NCI-H1694 (cell line): ENCODE results near the gene CHKA.

ENCODE experiments used
- DNase-seq: peaks from one replicate; lab custom pipeline; 2025; lab: John Stamatoyannopoulos, UW

CHKA gene

DNA sequence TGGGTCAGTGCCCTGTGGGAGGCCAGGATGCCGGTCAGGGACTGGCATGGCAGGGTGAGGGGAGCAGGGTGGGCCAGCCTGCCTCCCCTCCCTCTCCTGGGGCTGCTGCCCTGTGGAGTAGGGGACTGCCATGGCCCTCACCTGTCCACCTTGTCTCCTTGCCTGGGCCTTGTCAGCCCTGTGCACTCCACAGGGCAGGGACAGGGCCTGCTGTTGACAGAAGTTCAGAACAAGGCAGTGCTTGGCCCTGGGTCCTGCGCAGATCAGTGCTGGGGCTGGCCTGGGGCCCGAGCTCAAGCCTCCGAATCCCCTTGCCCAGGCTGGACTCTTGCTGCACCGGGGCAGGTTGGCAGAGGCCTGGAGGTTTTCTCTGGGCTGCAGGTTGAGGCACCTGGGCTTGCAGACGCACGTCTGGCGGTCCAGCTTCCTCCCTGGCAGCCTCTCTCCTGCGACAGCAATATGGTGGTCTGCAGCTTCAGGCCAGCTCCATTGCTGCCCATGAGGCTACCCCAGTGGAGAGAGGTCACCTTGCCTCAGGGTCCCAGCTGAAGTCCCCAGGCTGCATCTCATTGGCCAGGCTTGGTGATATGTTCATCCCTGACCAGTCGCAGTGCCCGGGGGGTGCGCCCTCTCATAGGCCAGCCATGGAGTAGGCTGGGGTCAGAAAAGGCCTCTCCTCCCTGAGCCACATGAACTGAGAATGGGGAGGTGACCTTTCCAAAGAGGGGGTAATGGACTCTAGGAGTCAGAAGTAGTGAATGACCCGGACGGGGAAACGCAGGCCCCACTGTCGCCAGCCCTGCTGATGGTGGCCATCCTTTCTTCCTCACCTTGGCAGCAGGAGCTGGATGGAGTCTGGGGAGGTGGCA is 21.5 kb upstream of the CHKA start:
- DNase-seq = no peak

DNA sequence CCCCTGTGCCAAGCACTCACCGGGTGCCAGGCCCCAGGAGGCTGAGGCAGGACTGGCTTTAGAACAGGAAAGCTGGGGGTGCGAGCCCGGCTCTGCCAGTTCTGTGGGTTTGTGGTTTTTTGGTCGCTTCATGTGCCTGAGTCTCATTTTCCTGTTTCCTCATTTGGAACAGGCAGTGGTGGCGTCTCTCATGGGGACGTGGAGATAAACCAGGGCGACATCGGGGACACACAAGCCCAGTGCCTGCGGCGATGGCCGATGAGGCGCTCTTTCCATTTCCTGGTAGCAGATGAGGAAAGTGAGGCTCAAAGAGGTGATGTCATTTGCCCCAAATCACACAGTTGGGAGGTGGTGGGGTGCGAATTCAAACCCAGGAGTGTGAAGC is 20.8 kb upstream of the CHKA start:
- DNase-seq = no peak

DNA sequence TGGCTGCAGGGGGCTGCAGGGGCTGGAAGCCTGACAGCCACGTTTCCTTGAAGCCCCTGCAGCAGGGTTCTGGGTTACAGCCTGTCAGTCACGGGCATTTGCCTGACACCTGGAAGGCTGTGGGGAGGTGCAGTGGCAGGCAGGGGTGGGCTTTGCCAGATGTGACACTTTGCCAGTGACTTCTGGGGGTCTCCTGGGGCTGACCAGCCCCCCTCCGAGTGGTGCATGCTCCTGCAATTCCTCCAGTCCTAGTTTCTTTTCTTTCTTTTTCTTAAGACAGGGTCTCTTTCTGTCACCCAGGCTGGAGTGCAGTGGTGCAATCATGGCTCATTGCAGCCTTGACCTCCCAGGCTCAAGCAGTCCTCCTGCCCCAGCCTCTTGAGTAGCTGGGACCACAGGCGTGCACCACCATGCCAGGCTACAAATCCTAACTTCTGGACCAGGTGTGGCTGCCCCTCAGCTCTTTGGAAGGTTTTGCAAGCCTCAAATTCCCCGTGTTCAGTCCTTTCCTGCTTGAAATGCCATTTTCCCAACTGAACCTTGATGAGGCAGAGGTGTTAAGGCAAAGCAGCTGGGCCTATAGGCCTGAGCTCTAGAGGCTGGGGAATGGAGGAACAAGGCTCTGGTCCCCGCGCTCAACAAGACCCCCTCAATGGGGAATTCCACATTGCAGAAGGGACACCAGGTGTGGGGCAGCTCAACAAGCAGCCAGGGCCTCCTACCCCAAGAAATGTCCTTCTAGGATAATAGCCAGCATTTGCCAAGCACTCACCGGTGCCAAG is 20.2 kb upstream of the CHKA start:
- no peak for DNase-seq

DNA sequence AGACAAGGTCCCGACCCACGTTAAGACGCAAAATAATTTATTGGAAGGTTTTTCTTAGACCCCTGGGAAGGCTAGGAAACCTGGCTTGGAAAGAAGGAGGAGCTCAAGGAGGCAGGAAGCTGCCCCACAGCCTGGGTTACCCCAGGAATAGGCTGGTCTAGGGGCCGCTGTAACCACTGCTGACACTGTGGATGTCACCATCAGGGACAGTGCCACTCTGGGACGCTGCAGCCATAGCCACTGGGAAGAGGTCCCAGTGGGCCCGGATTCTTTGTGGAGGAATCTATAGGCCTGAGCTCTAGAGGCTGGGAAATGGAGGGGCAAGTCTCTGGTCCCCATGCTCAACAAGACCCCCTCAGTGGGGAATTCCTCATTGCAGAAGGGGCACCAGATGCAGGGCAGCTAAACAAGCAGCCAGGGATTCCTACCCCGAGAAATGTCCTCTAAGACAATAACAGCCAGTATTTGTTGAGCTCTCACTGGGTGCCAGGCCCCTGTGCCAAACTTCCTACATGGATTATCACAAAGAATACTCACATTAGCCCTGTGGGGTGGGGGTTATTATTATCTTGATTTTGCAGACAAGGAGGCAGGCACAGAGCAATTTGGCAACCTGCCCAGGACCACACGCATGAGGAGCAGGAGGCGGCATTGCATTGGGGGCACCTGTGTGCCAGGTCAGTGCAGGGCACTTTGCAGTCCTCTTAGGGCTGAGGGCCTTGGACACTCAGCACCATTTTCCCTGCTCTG is 19.5 kb upstream of the CHKA start:
- no peak for DNase-seq

- DNase-seq = no peak
These were observed 17.0 kb upstream of the CHKA start for GRCh38 chr11:68138237-68138636.

GRCh38 chr11:68137833-68138232 is 16.6 kb upstream of the CHKA start:
- DNase-seq = no peak

DNA sequence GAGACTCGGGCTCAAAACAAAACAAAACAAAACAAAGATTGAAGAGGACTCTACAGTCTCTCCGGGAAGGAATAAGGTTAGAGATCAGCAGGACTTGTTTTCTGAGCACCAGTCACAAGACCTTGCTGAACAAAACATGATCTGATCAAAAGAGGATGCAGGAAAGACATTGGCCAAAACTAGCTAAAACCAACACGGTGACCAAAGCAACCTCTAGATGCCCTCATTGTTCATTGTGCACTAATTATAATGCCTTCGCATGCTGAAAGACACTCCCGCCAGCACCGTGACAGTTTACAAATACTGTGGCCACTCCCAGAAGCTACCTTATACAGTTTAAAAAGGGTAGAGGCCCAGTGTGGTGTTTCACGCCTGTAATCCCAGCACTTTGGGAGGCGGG is 15.7 kb upstream of the CHKA start:
- DNase-seq = no peak

GRCh38 chr11:68135161-68135560 is 14.0 kb upstream of the CHKA start:
- no peak for DNase-seq

- no peak for DNase-seq
These were observed 12.6 kb upstream of the CHKA start for GRCh38 chr11:68133761-68134160.

DNA sequence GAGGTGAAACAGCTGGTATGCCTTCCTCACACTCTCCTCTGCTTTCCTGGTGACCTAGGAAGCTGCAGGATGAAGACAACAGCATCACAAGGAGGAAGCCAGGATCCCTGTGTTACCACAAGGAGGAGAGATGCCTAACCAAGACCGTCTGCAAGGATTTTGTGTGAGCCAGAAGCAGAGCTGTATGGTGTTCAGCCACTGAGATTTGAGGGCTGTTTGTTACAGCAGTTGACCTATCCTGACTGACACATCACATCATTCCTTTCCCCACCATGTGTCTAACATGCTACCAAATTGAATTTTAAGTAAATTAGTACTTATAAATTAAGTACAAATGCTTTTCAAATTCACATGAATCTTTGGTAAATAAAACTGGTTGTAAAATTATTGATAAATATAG is 8.9 kb upstream of the CHKA start:
- no peak for DNase-seq

GRCh38 chr11:68128682-68129327 is 7.6 kb upstream of the CHKA start:
- DNase-seq = no peak

GRCh38 chr11:68127714-68128681 is 6.8 kb upstream of the CHKA start:
- DNase-seq = no peak

- DNase-seq = no peak
These were observed 4.0 kb upstream of the CHKA start for GRCh38 chr11:68125164-68125563.

- DNase-seq = no peak
These were observed 1.9 kb upstream of the CHKA start for GRCh38 chr11:68122936-68123539.

DNA sequence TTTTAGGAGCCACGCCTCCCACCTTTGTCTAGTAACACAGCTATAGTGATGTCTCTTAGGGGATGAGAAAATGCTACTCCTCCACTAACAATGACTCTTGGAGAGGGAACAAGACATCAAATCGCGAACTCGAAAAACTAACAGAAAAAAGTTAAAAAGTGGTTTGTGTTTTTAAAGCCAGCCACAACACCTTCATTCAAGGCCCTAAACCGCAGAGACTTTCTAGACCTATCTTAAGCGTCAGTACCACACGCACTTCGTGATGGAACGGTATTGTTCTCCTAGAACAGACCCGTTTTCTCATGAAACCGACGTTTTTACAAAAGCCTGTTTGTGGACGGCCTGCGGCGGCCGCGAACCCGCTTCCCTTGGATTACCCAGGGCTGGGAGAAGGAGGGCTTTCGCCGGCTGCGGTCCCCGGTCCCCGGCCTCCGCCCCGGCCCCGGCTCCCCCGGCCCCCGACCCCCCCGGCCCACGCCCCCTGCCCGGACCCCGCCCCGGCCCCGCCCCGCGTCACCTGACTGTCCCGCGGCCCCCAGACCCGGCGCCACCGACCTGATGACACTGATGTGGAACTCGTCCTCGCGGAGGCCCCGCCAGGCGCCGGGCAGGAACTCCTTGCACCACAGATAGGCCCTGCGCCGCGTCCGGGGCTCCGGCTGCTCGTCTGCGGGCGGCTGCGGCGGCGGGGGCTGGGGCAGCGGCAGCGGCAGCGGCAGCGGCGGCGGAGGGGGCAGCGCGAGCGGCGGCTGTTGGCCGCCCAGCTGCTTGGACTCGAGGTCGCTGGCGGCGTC is 718 bp downstream of the CHKA start:
- DNase-seq = no peak

DNA sequence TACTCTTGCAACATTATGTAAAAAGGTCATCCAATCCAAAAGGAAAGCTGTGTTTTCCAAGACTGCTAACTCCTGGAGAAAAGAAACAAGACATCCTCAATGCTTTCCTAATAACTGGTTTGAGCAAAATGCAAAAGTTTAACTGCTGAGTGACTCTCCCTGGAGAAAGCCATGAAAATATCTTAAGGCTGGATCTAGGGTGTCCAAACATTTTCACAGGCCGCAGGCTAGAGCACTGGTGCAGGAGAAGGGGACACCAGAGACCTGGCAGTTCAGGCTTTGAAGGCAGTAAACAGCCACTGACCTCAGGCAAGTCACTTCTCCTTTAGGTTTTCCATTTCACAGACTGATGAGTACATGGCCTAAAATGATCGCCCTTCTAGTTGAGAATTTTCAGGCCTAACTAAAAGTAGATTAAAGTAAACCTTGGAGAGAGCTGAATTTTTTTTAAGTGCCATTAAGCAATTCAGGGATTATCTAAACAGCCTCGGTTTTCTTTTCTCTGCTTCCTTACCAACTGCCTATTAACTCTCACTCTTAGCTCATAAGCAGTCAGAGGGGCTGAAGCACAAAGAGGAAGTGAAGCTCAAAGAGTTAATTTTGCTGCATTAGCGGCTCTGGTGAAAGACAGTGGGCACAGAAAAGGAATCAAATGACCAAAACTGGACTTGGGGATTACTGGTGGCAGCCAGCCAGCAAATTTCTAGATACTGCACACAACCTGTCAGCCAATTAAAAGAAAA is 2.3 kb downstream of the CHKA start:
- DNase-seq = no peak

DNA sequence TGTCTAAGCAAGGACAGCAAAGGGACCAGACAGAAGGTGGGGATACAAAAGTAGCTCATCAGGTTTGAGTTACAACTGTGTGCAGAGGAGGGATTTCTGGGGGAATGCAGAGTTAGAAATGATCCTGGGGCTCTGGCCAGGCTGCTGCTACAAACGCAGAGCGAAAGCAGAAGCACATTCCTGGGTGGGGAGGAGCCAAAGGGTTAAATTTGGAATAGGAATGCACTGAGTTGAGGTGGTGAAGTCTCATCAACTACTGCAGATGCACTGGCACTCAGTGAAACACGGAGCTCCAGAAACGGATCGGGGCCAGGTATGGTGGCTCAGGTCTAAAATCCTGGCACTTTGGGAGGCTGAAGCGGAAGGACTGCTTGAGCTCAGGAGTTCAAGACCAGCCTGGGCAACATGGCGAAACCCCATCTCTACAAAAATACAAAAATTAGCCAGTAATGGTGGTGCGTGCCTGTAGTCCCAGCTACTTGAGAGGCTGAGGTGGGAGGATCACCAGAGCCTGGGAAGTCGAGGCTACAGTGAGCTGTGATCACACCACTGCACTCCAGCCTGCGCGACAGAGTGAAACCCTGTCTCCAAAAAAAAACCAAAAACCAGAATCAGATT is 3.2 kb downstream of the CHKA start:
- DNase-seq = no peak

- no peak for DNase-seq
These were observed 4.2 kb downstream of the CHKA start for GRCh38 chr11:68116974-68117373.

- DNase-seq = no peak
These were observed 5.1 kb downstream of the CHKA start for GRCh38 chr11:68116126-68116525.
